Transverse colon (tissue), 4 donors: ENCODE results near the gene COMMD1. TPM values are rescaled to one million over a fixed set of nuclear protein-coding genes. Genes with fewer than 3 reads are reported as not detected.

Experiments used
- DNase-seq: peaks from one replicate; pipeline ENCODE4 v3.0.0-alpha.2; 2019
- H3K27ac ChIP-seq, 4 donors: fragments of 200-600 bp; sonication (generic); 2 replicates each; pipeline ENCODE4 v1.5.1; 2016 to 2018; ENCODE audit warnings: inconsistent platforms in 4 of 4
- H3K27me3 ChIP-seq: fragments of 200-600 bp; sonication (generic); 2 replicates; pipeline ENCODE4 v1.5.1; 2017; ENCODE audit warnings: inconsistent platforms
- H3K36me3 ChIP-seq, 4 donors: fragments of 200-600 bp; sonication (generic); 2 replicates each; pipeline ENCODE4 v1.5.1; 2017 to 2019; ENCODE audit warnings: inconsistent platforms in 4 of 4
- H3K4me1 ChIP-seq, 4 donors: fragments of 200-600 bp; sonication (generic); 2 replicates each; pipeline ENCODE4 v1.5.1; 2017 to 2020; ENCODE audit warnings: inconsistent platforms in 4 of 4
- H3K4me3 ChIP-seq, 4 donors: fragments of 200-600 bp; sonication (generic); 1 replicate in 1 of 4; 2 replicates in 3 of 4; pipeline versions ENCODE4 v1.5.1 to v1.6.1; 2017 to 2019; ENCODE audit warnings: inconsistent platforms in 4 of 4
- H3K9me3 ChIP-seq, 2 donors: fragments of 200-600 bp; sonication (generic); 2 replicates each; pipeline ENCODE4 v1.5.1; 2017 to 2019; ENCODE audit warnings: inconsistent platforms in 2 of 2
- EP300 ChIP-seq: sonication (generic); formaldehyde crosslinking; IDR thresholded peaks from one replicate; pipeline ENCODE4 v1.6.1; 2017; ENCODE audit warnings: antibody characterized with exemption, low read depth
- POLR2A ChIP-seq: fragments of 450-650 bp; IDR thresholded peaks from one replicate; pipeline ENCODE4 v1.6.1; 2016; ENCODE audit warnings: antibody characterized with exemption, mild to moderate bottlenecking, moderate library complexity
- POLR2AphosphoS5 ChIP-seq, 3 donors: sonication (generic); formaldehyde crosslinking; IDR thresholded peaks; one replicate each; pipeline ENCODE4 v1.6.1; 2016; ENCODE audit warnings: antibody characterized with exemption in 3 of 3
- WGBS, 2 donors: methylation state at CpG; one replicate each; pipeline ENCODE4 v1.1.5; 2018; ENCODE audit warnings: low coverage in 1 of 2; 5-methylcytosine and 5-hydroxymethylcytosine counted together
- in situ Hi-C, 4 donors: fragments of 200-750 bp; cut with MboI; loops; one replicate each; pipeline versions ENCODE4 v1.15.0 to v1.15.1; 2017; ENCODE audit warnings: low sequenced_read_pairs in 3 of 4, low pct_ligation_motif_present in 1 of 4, low pct_unique_long_range_greater_than_20kb in 1 of 4
- intact Hi-C: fragments of 100-400 bp; cut with DNase I; formaldehyde crosslinking; loops from one replicate; pipeline ENCODE4 v1.15.1; 2023; ENCODE audit warnings: low total_unique reads
- total RNA-seq, 4 donors: library from RNA; depleted of rRNA; stranded (reverse); fragments of >200 nt; gene quantifications; one replicate each; pipeline ENCODE4 v1.1.0, GENCODE V29; 2016
- TF ChIP-seq, protein P1 (sequence below), 5 experiments: fragments of 200-600 bp in 3 of 5; fragments of 450-650 bp in 2 of 5; sonication (generic) in 3 of 5; IDR thresholded peaks; 1 replicate in 2 of 5; 2 replicates in 3 of 5; pipeline ENCODE4 v1.5.1; 2016 to 2017; ENCODE audit warnings: antibody characterized with exemption in 5 of 5, inconsistent platforms in 3 of 5, mild to moderate bottlenecking in 2 of 5, moderate library complexity in 1 of 5

The COMMD1 gene
- total RNA-seq, 4 donors from 2014 or later, result 28.9 to 61.0 (median 36.8) TPM

DNA sequence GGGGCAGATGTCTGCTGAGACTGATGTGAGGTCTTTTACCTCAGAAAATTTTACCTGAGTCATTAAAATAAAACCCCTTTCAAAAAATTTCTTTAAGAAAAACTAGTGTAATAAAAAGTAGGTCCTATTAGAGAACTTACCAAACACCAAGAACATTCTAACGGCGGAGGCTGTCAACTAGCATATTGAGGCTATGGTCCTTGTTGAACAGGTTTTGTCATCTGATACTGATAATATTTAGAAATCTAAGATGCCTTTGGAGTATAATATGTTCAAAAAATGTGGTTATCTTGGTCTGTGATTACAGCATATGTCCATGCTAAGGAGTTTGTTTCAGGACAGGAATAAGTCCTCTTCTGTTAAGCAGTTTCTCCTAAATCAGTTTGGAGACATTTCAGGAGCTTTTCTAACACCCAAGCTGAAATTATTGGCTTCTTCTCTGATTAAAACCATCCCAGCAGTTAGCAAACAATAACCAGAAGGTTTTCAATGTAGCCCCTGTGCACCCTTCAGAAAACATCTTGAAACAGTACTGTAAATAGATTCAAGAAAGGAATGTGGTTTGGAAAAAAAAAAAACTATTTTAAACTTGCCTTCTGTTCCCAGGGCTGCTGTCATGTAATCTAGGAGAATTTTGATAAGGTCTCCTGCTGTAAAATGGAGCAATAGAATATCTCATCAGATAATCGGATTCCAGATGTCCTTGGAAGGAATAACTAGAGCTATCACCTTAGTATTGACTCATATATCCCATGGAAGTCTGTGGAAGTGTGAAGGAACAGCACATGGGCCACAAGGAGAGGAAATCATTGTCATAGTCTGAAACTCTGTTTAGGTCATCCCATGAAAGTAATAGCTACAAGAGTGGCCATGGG lies 231.7 kb downstream of the COMMD1 start:
- WGBS, 2 donors, result 90 to 92% methylated on average over 3 of the region's 3 CpGs
- DNase-seq, result no peak
- H3K9me3 ChIP-seq, result no peaks in the 10 kb centered on the region
- H3K36me3 ChIP-seq, result no peaks in the 10 kb centered on the region
- in situ Hi-C loops (no loop called here), intact Hi-C loops (no loop called here)
- H3K27me3 ChIP-seq, result no peaks in the 10 kb centered on the region
- TF ChIP-seq POLR2AphosphoS5 (IDR thresholded peaks at IDR 0.05), result no peak
- TF ChIP-seq EP300, result no peak
- no peak for TF ChIP-seq POLR2A
- TF ChIP-seq, protein P1, sequence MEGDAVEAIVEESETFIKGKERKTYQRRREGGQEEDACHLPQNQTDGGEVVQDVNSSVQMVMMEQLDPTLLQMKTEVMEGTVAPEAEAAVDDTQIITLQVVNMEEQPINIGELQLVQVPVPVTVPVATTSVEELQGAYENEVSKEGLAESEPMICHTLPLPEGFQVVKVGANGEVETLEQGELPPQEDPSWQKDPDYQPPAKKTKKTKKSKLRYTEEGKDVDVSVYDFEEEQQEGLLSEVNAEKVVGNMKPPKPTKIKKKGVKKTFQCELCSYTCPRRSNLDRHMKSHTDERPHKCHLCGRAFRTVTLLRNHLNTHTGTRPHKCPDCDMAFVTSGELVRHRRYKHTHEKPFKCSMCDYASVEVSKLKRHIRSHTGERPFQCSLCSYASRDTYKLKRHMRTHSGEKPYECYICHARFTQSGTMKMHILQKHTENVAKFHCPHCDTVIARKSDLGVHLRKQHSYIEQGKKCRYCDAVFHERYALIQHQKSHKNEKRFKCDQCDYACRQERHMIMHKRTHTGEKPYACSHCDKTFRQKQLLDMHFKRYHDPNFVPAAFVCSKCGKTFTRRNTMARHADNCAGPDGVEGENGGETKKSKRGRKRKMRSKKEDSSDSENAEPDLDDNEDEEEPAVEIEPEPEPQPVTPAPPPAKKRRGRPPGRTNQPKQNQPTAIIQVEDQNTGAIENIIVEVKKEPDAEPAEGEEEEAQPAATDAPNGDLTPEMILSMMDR (IDR thresholded peaks at IDR 0.05), result no peak
- H3K4me1 ChIP-seq, result no peaks in the 10 kb centered on the region
- no peak overlapping the region for H3K4me3 ChIP-seq
- no peak overlapping the region for H3K27ac ChIP-seq

DNA sequence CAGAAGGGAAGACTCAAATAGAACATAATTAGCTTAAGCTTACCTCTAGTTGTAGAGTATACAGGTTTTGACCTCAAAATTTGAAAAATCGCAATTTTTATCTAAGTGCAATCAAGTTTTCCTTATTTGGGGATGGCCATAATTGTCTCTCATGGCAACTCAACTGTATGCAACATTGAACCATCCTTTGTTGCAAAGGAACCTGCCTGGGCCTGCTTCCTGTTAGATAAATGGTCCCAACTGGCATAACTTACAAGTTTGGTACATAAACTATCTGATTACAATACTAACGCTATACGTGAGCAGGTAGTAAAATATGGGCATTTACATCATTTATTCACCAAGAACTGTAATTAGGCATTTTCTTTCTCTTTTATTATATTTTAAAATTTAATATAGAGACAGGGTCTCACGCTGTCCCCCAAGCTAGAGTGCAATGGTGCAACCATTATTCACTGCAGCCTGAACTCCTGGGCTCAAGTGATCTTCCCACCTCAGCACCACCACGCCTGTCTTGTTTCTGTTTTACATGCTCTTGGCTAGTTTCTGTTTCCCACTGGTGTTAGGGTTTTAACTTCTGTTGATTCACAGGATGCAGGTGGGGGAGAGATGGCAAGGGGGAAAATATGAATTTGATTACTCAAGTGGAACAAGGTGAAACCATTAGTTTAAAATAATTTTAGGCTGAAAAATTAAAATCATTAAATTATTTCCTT lies 235.1 kb downstream of the COMMD1 start:
- intact Hi-C loops (no loop called here), in situ Hi-C loops (no loop called here)
- DNase-seq, result no peak

DNA sequence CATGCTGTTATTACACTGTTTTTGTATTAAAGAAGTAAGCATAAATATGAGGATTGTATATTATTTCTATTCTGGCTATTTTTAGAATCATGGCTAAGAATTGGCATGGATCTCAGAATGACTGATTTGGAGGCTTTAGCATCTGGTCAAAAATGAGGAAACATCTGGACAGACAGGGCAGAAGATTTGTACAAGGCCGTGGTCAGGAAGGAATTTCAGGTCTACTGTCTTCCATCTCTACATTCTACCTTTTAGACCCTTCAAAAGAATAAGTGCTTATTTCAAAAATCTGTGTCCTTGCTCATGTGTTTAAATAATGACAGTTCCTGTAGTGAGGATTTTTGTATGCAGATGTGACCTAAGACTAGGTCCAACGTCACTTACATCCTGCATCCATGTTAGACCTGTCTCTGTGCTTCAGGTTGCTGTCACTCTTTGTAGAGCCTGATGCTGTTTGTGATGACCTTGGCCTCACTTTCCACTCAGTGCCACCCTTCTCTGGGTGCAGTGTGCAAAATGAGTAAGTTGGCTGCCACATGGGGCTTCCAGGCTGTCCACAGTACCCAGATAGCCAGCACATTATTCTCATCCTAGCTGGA lies 235.8 kb downstream of the COMMD1 start:
- intact Hi-C loops (no loop called here), in situ Hi-C loops (no loop called here)
- WGBS, 2 donors, result 84 to 100% methylated on average over 1 to 2 of the region's 2 CpGs
- no peak for DNase-seq
- no peaks in the 10 kb centered on the region for H3K4me1 ChIP-seq
- TF ChIP-seq, protein P1 (IDR thresholded peaks at IDR 0.05), result no peak
- TF ChIP-seq EP300, result no peak
- TF ChIP-seq POLR2AphosphoS5 (IDR thresholded peaks at IDR 0.05), result no peak
- TF ChIP-seq POLR2A, result no peak
- H3K27ac ChIP-seq, result no peak overlapping the region
- no peak overlapping the region for H3K4me3 ChIP-seq
- H3K9me3 ChIP-seq, result no peaks in the 10 kb centered on the region
- H3K27me3 ChIP-seq, result no peaks in the 10 kb centered on the region
- H3K36me3 ChIP-seq, result no peaks in the 10 kb centered on the region

More for the DNA sequence above, 235.1 kb downstream of the COMMD1 start:
- TF ChIP-seq POLR2A (no peak), POLR2AphosphoS5 (IDR thresholded peaks at IDR 0.05) (no peak), EP300 (no peak)
- Histone ChIP-seq H3K27ac (no peak overlapping the region), H3K36me3 (no peaks in the 10 kb centered on the region), H3K4me1 (no peaks in the 10 kb centered on the region), H3K9me3 (no peaks in the 10 kb centered on the region), H3K4me3 (no peak overlapping the region), H3K27me3 (no peaks in the 10 kb centered on the region)
- 81 to 84% methylated on average over 5 of the region's 5 CpGs for WGBS, 2 donors

DNA sequence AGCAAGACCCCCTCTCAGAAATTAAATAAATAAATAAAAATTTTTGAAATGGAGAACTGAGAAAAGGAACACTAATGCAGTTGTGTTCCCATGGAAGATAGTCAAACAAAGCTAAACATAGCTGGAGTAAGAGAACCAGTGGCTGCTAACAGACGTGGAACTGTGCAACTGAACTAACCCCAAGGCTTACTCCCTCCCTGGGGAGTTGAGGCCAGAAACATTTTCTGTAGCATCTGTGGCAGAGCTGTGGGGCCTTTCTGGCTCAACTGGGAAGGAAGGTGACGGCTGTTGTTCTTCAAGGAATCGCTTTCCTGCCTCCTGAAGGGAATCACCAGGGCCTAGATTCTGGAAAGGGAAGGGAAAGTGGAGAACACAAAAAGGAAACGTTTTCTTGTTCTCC lies 236.6 kb downstream of the COMMD1 start:
- no peak for DNase-seq
- intact Hi-C loops (no loop called here), in situ Hi-C loops (no loop called here)
- Histone ChIP-seq H3K36me3 (no peaks in the 10 kb centered on the region), H3K9me3 (no peaks in the 10 kb centered on the region), H3K27me3 (no peaks in the 10 kb centered on the region), H3K27ac (no peak overlapping the region), H3K4me3 (no peak overlapping the region), H3K4me1 (no peaks in the 10 kb centered on the region)
- WGBS, 2 donors, result 80 to 87% methylated on average over 4 of the region's 4 CpGs
- TF ChIP-seq POLR2AphosphoS5 (IDR thresholded peaks at IDR 0.05), result no peak
- TF ChIP-seq POLR2A, result no peak
- TF ChIP-seq, protein P1 (IDR thresholded peaks at IDR 0.05), result no peak
- TF ChIP-seq EP300, result no peak
